Measurements from ENCODE around the gene USP47.

Gene USP47

DNA sequence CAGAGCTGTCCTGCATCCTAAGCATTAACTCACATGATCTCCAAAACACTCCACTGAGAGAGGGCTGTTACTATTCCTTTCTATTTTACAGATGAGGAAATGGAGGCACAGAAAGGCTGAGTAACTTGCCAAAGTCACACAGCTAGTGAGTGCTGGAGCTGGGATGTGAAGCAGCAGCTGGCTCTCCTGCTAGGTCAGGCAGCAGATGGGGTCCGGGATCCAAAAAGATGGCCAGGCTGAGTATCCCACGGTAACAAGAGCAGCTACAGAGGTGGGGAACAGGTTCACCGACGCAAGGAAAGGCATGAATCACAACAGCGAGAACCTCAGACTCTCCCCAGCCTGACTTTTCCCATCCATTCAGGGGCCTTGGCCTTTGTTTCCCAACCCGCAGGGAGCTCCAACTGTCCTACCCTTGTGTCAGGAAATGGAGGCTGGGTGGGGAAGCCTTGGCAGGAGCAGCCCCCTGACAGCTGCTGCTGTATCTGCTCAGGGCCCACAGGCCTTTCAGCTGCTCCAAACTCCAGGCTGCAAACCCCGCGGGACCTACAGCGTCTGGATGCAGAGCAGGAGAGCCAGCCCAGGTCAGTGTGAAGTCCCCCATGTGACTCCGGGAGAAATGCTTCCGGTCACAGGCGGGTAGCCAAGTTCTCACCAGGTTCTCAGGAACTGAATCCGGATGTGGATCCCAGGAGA, 137.2 kb downstream of the USP47 start:
- ChIA-PET CTCF (no interaction called here), POLR2A (no interaction called here)
- no peak for DNase-seq (ENCODE audit: extremely low spot score)
- no peak for TF ChIP-seq ZNF384 (IDR thresholded peaks at IDR 0.05)
- TF ChIP-seq CTBP1 (IDR thresholded peaks at IDR 0.05; ENCODE audit: borderline replicate concordance): no peak
- TF ChIP-seq L3MBTL2 (conservative IDR thresholded peaks at IDR 0.05): no peak
- no peak for TF ChIP-seq LEF1 (IDR thresholded peaks at IDR 0.05; ENCODE audit: borderline replicate concordance)
- no peak for TF ChIP-seq NFRKB (IDR thresholded peaks at IDR 0.05)
- TF ChIP-seq FOXM1 (IDR thresholded peaks at IDR 0.05; ENCODE audit: borderline replicate concordance): no peak
- no peak for TF ChIP-seq FOXK2 (IDR thresholded peaks at IDR 0.05)
- TF ChIP-seq HDGF (IDR thresholded peaks at IDR 0.05; ENCODE audit: borderline replicate concordance): no peak
- no peak for TF ChIP-seq BHLHE40 (IDR thresholded peaks at IDR 0.05; ENCODE audit: borderline replicate concordance)
- no peak for TF ChIP-seq ELF4 (IDR thresholded peaks at IDR 0.05)
- no peak for TF ChIP-seq SUZ12 (IDR thresholded peaks at IDR 0.05)

DNA sequence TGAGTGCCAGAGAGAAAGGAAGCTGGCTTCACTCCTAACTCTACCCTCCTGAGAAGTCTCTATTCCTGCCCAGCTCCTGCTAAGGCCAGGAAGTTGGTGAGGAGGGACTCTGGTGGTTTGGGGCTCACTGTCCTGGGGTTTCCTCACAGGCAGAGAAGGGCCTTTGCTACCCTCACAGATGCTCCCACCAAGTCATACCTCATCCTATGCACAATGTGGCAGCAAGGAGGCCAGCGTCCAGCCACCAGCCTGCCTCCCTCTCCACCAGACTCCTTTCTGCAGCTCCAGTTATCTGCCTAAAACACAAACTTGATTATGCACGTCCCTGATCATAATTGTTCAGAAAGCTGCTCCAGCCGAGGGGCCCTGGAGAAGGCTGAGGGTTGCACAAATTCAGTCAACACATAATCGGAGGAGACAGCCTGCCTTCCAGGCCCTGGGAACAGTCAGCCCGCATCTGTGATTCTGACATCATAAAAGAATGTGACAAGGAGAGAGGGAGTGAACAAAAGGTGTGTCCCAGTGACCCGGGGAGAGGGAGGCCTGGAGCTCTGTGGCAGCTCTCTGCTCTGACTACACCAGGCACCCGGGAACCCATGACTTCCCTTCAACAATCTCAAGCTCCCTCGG, 137.8 kb downstream of the USP47 start:
- DNase-seq (ENCODE audit: extremely low spot score): no peak
- CTCF ChIA-PET: no interaction called here
- POLR2A ChIA-PET: no interaction called here

DNA sequence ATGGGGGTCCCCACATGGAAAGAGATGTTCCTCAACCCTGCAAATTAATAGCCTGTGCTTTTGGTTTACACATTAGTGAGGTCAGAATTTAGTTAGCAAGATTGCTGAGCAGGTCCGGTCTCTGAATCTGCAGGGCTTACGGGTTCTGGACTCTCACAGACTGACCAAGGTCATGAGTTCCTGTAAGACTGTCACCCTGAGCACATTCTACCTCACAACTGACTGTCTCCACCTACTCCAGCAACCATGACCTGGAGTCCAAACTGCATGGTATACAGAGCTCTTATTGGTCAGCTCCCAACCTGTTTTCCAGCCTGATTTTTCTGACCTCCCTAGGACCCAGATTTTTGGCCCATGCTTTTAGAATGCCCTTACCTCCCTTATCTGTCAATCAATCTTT, 138.4 kb downstream of the USP47 start:
- POLR2A ChIA-PET: no interaction called here
- no peak for DNase-seq (ENCODE audit: extremely low spot score)
- TF ChIP-seq ARNT (IDR thresholded peaks at IDR 0.05): no peak
- TF ChIP-seq, protein P1, sequence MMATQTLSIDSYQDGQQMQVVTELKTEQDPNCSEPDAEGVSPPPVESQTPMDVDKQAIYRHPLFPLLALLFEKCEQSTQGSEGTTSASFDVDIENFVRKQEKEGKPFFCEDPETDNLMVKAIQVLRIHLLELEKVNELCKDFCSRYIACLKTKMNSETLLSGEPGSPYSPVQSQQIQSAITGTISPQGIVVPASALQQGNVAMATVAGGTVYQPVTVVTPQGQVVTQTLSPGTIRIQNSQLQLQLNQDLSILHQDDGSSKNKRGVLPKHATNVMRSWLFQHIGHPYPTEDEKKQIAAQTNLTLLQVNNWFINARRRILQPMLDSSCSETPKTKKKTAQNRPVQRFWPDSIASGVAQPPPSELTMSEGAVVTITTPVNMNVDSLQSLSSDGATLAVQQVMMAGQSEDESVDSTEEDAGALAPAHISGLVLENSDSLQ (IDR thresholded peaks at IDR 0.05): no peak
- no peak for TF ChIP-seq CTBP1 (IDR thresholded peaks at IDR 0.05; ENCODE audit: borderline replicate concordance)
- TF ChIP-seq TARDBP (IDR thresholded peaks at IDR 0.05): no peak
- no peak for TF ChIP-seq FOXA1 (IDR thresholded peaks at IDR 0.05)
- no peak for TF ChIP-seq ELF4 (IDR thresholded peaks at IDR 0.05)
- TF ChIP-seq L3MBTL2 (conservative IDR thresholded peaks at IDR 0.05): no peak
- TF ChIP-seq BHLHE40 (IDR thresholded peaks at IDR 0.05; ENCODE audit: borderline replicate concordance): no peak
- no peak for TF ChIP-seq SP1 (IDR thresholded peaks at IDR 0.05)
- no peak for TF ChIP-seq SUZ12 (IDR thresholded peaks at IDR 0.05)
- no peak for TF ChIP-seq ZNF384 (IDR thresholded peaks at IDR 0.05)
- TF ChIP-seq FOXM1 (IDR thresholded peaks at IDR 0.05; ENCODE audit: borderline replicate concordance): no peak
- no peak for TF ChIP-seq NFRKB (IDR thresholded peaks at IDR 0.05)
- no peak for TF ChIP-seq LEF1 (IDR thresholded peaks at IDR 0.05; ENCODE audit: borderline replicate concordance)
- CTCF ChIA-PET: no interaction called here

More for the DNA sequence above, 137.8 kb downstream of the USP47 start:
- no peak for TF ChIP-seq BHLHE40 (IDR thresholded peaks at IDR 0.05; ENCODE audit: borderline replicate concordance)
- TF ChIP-seq NFRKB (IDR thresholded peaks at IDR 0.05): no peak
- no peak for TF ChIP-seq HDGF (IDR thresholded peaks at IDR 0.05; ENCODE audit: borderline replicate concordance)
- no peak for TF ChIP-seq FOXK2 (IDR thresholded peaks at IDR 0.05)

DNA sequence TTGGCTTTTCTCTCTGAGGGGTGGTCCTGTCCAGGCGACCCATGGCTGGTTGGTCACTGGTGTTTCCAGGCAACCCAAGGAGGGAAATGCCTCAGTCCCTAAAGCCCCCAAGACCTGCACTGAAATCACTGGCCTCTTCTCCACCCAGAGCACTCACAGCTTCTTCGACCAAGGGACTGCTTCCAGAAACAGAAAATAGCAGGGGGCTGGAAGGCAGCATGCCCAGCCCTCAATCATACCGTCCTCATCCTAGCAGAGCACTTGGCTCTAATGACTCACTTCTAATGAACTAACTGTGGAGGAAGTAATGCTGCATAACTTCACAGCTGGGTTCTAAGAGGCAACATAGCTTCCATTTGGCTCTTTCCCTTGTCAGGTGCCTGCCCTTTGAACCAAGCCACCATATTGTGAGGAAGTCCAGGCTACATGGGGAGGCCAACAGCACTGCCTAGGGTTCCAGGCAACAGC, 139.1 kb downstream of the USP47 start:
- ChIA-PET POLR2A (no interaction called here), CTCF (no interaction called here)
- DNase-seq (ENCODE audit: extremely low spot score): no peak
- TF ChIP-seq LEF1 (IDR thresholded peaks at IDR 0.05; ENCODE audit: borderline replicate concordance): no peak
- TF ChIP-seq SP1 (IDR thresholded peaks at IDR 0.05): no peak
- no peak for TF ChIP-seq CTBP1 (IDR thresholded peaks at IDR 0.05; ENCODE audit: borderline replicate concordance)
- no peak for TF ChIP-seq ELF4 (IDR thresholded peaks at IDR 0.05)
- TF ChIP-seq TARDBP (IDR thresholded peaks at IDR 0.05): no peak

DNA sequence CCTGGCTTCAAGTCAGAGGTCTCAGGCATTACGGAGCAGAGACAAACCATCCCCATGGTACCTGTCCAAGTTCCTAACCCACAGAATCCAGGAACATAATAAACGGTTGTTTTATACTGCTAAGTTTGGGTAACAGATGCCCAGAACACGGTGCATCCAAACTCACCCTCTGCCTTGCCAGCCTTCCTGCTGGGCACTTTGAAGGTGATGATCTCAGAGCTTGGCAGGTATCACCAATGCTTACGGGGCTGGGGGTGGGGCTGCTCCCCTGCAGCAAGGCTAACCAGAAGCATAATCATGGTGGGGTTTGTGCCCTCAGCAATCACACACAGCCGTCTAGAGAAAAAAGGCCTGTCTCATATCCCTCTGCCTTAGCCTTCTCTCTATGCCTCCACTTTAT, 139.6 kb downstream of the USP47 start:
- TF ChIP-seq SP1 (IDR thresholded peaks at IDR 0.05) (no peak), FOXA1 (IDR thresholded peaks at IDR 0.05) (no peak), CTBP1 (IDR thresholded peaks at IDR 0.05; ENCODE audit: borderline replicate concordance) (no peak), TARDBP (IDR thresholded peaks at IDR 0.05) (no peak), ZNF384 (IDR thresholded peaks at IDR 0.05) (no peak)
- DNase-seq (ENCODE audit: extremely low spot score): no peak
- ChIA-PET POLR2A (no interaction called here), CTCF (no interaction called here)

DNA sequence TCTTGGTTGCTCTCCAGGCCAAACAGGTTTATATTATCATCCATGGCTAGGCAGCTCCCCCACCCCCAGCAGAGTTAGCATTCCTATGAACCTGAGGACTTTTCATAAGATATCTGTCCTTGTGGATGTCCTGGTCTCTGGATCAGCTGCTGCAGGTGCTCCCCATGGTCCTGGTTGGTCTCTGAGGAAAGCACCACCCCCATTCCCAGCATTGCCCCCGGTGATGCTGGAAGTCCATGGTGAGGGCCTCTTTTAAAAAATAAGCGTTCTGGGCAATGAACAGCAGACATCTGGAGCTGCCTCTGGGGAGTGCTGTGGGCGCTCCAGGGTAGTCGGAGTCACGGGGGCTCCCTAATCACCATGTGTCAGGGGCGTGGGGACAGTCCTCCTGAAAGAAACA, 140.1 kb downstream of the USP47 start:
- no peak for DNase-seq (ENCODE audit: extremely low spot score)
- no peak for TF ChIP-seq ZNF384 (IDR thresholded peaks at IDR 0.05)
- TF ChIP-seq LEF1 (IDR thresholded peaks at IDR 0.05; ENCODE audit: borderline replicate concordance): no peak
- TF ChIP-seq NFRKB (IDR thresholded peaks at IDR 0.05): no peak
- TF ChIP-seq, protein P1 (IDR thresholded peaks at IDR 0.05): no peak
- no peak for TF ChIP-seq FOXM1 (IDR thresholded peaks at IDR 0.05; ENCODE audit: borderline replicate concordance)
- no peak for TF ChIP-seq FOXA1 (IDR thresholded peaks at IDR 0.05)
- TF ChIP-seq HDGF (IDR thresholded peaks at IDR 0.05; ENCODE audit: borderline replicate concordance): no peak
- no peak for TF ChIP-seq BHLHE40 (IDR thresholded peaks at IDR 0.05; ENCODE audit: borderline replicate concordance)
- no peak for TF ChIP-seq FOXK2 (IDR thresholded peaks at IDR 0.05)
- TF ChIP-seq CTBP1 (IDR thresholded peaks at IDR 0.05; ENCODE audit: borderline replicate concordance): no peak
- TF ChIP-seq ARNT (IDR thresholded peaks at IDR 0.05): no peak
- TF ChIP-seq L3MBTL2 (conservative IDR thresholded peaks at IDR 0.05): no peak
- no peak for TF ChIP-seq TARDBP (IDR thresholded peaks at IDR 0.05)
- TF ChIP-seq SUZ12 (IDR thresholded peaks at IDR 0.05): no peak
- TF ChIP-seq ELF4 (IDR thresholded peaks at IDR 0.05): no peak
- TF ChIP-seq SP1 (IDR thresholded peaks at IDR 0.05): no peak
- ChIA-PET CTCF (no interaction called here), POLR2A (no interaction called here)

DNA sequence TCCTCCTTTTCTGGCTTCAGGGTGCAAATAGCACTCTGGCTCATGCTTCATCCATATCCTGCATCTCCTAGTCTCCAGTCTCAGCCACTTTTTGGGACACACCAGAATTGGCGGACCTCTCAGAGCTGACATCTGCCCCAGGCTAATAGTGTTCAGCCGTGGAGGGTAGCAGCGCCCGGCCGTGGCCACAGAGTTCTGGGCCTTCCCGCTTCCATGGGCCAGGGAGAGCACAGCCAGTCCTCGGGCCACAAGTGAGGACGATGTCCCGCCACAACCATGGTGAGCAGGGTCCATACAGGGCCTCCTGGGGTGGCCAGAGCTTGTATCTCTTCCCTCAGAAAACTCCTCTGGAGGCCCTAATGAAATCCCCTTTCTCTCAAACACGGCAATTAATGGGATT, 140.7 kb downstream of the USP47 start:
- TF ChIP-seq SP1 (IDR thresholded peaks at IDR 0.05) (no peak), FOXM1 (IDR thresholded peaks at IDR 0.05; ENCODE audit: borderline replicate concordance) (no peak), LEF1 (IDR thresholded peaks at IDR 0.05; ENCODE audit: borderline replicate concordance) (no peak), ZNF384 (IDR thresholded peaks at IDR 0.05) (no peak), HDGF (IDR thresholded peaks at IDR 0.05; ENCODE audit: borderline replicate concordance) (no peak), TARDBP (IDR thresholded peaks at IDR 0.05) (no peak), SUZ12 (IDR thresholded peaks at IDR 0.05) (no peak), FOXA1 (IDR thresholded peaks at IDR 0.05) (no peak), FOXK2 (IDR thresholded peaks at IDR 0.05) (no peak)
- TF ChIP-seq, protein P1 (IDR thresholded peaks at IDR 0.05): no peak
- ChIA-PET CTCF (no interaction called here), POLR2A (no interaction called here)
- no peak for DNase-seq (ENCODE audit: extremely low spot score)
